Measurements from ENCODE around the gene LEPROT. TPM values are rescaled to one million over a fixed set of nuclear protein-coding genes. Genes with fewer than 3 reads are reported as not detected.

Gene LEPROT
- total and polyA plus RNA-seq, 2 of the 8 experiments (the other 6 are each of a cell fraction or from before 2014, with no cell fraction given) = 25.7 to 27.2 TPM

- TF ChIP-seq GABPA (IDR thresholded peaks at IDR 0.05; ENCODE audit: borderline replicate concordance, insufficient read depth, low read length) (no peak), JUN (IDR thresholded peaks at IDR 0.05; ENCODE audit: low read depth, low read length) (no peak), KDM4A (IDR thresholded peaks at IDR 0.05; ENCODE audit: low read depth, low read length, severe bottlenecking) (no peak)
Observed at GRCh38 chr1:65440322-65440900, 19.9 kb downstream of the LEPROT start (continued).

Measured in H1 (cell line).